ENCODE measurements around the gene SMPD1. TPM values are rescaled to one million over a fixed set of nuclear protein-coding genes. Genes with fewer than 3 reads are reported as not detected.

Gene SMPD1
- total RNA-seq = 24.2 TPM

DNA sequence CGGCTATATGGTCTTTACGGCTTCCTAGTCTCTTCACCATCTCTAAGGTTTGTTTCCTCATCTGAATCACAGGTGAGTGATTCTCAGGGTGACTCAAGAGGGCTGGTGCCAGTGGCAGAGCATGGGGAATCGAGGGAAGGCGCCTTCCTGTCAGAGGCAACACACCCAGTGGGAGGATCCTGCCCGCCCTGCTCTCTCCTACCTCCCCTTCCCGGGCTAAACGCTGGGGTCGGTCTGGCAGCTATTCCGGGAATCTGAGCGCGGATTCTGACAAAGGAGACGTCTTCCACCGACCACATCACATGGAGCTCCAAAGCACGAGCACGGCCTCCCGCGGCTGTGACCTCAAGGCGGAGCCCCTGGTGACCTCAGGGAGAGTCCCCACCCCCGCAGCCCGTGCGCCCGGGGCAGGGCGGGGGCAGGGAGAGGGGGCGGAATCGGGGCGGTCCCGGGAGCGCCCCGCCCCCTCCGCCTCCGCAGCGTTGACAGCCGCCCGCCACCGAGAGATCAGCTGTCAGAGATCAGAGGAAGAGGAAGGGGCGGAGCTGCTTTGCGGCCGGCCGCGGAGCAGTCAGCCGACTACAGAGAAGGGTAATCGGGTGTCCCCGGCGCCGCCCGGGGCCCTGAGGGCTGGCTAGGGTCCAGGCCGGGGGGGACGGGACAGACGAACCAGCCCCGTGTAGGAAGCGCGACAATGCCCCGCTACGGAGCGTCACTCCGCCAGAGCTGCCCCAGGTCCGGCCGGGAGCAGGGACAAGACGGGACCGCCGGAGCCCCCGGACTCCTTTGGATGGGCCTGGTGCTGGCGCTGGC, at the start of gene SMPD1:
Gene SMPD1, plus strand, starts transcription at position 570 of the 813 bp plus-strand sequence. Its CDS starts 125 bp downstream, at position 695.
- DNase-seq = peak; percentile 94

DNA sequence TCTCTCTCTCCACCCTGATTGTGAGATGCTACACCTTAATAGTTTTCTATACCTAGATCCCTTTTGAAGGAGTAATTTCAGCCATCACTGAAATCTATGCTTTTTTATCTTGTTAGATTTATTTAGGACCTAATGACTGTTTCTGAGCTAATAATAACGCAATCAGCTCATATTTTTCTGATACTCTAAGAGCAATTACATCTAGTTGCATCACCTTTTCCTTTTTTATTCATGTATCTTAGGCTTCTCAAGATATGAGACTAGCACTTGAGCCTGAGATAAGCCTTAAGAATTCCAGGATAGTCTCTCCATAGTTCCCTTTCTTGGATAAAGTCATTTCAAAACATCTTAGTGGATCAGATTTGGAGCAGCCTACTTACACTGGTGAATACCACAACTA, 44.9 kb upstream of the SMPD1 start:
- DNase-seq = no peak

DNA sequence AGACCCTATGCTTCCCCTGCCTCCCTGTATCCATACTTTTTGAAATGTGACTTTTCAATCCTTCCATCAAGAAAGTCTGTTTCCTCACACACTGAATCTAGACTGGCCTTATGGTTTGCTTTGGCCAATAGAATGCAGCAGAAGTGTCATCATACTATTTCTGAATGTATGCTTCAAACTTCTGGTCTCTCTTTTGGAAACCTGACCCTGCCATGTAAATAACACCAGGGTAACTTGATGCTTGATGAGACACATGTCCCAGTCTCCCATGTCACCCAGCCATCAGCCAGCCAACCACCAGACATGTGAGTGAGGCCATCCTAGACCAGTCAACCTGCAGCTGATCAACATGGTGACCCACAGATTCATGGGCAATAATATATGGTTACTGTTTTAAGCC, 40.2 kb upstream of the SMPD1 start:
- DNase-seq = no peak

DNA sequence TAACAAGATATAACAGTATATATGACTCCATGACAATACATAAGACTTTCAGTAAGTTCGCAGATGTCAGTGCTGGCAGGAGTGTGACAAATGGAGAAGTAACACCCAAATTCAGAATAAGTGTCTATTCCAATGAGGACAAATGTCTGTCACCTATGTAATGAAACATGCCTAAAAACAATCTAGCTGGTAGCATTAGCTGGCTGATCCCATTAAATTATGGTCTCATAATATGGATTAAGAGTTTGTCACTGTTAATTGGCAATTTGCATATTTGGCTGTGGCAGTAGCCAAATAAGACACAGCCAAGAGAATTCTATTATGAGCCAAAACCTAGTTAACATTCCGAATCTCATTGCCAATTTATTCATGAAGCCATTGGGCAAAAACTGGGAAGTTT, 39.8 kb upstream of the SMPD1 start:
- DNase-seq = no peak

DNA sequence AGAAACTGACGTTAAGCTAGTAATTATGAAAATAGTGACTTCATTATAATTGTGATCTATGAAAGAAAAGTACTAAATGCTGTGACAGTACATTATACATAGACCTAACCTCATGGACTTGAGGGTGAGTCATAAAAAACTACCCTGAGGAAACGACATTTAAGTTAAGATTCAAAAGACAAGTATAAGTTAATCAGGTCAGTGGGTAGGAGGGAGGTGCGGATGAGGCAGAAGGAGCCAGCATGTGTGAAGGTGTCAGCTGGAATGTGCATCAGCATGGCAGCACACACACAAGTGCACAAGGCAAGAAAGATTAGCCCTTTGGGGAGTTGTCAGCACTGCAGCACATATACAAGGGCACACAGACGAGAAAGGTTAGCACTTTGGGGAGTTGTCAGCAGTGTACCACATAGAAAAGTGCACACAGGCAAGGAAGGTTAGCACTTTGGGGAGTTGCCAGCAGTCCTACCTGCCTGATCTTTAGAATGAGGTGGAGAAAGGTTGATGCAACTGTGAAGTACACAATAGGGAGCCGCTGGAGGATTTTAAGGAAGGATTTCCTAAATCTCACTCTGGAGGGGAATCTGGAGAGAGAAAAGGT, 38.4 kb upstream of the SMPD1 start:
- DNase-seq = no peak

DNA sequence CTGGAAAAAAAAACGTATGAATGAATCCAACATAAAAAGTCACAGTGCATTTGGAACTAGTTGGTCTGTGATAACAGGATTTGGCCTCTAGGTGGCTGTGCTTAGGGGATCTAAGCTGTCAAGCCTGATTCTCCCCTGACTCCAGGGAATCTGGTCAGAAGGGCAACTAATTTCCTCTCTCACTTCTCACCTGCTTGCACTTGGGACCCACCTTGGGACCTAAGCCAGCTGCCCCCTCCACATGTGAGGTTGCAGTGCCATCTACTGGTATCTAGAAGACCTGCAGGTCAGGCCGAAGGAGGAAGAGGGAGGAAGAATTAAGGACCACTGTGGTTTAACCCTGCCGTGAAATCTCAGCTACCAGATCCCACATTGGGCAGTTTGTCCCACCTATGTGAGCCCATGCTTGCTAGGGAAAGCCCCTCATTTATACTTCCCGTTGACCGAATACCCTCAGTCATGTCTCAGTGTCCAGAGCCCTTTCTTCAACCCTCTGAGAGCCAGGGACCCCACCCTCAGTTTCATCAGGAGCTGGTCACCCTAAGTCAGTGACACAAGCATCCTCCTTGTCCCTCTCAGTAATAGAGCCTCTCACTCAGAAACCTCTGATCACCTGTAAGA, 36.8 kb upstream of the SMPD1 start:
- peak; percentile 70 for DNase-seq

DNA sequence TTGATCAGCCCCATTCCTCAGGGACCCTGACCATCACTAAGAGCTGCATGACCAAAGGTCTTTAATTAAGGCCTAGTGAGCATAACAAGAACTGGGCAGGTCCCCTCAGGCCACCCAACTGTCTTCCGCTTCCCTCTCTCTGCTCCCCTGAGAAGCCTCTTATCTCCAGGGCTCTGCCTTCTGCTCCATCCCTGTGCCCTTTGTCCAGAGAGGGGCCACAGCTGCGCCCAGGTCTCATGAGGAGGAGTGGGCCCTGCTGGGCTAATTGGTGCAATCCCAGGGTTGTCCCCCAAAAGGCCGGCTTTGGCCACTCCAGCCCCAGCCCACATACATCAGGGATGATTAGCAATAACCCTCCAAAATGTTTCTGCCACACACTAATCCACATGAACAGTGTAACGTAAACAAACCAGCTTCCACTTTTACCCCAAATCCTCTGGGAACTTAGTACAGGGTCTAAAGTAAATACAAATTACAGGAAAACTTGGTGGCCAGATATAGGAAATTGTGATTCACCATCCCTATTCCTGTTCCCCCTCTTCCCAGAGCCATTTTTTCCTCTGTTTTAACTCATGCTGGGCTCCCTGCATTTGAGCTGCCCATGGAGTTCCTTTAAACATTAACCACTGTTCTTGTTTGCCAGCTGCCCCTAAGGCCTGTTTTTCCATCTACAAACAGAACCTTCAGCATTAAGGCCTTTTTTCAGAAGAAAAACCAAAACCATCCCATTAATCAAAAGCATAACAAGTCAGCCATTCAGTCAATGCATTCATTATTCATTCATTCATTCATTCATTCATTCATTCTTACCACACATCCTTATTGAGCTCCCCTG, 35.4 kb upstream of the SMPD1 start:
- no peak for DNase-seq

DNA sequence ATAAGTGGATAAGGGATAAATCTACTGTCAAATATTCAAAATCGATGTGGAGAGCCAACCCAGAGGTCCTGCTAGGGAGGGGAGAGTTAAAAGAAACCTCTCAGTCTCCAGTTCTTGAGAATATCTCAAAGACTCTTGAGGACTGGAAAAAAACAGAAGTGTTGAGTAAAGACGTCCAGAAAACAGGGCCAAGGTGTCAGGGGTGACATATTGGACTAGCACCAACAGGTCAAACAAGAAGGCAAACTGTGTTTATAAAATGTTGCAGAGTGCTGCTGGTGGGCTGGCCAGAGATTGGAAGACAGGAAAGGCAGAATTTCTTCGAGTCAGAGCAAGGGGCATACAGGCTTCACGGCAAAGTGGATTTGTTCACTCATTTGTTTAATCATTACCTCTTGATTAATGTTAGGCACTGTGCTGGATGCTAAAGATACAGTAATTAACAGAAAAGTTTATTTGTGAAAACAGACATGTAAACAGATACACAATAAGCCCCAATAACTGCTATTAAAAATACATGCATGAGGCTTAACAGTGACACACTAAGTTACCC, 33.7 kb upstream of the SMPD1 start:
- no peak for DNase-seq

DNA sequence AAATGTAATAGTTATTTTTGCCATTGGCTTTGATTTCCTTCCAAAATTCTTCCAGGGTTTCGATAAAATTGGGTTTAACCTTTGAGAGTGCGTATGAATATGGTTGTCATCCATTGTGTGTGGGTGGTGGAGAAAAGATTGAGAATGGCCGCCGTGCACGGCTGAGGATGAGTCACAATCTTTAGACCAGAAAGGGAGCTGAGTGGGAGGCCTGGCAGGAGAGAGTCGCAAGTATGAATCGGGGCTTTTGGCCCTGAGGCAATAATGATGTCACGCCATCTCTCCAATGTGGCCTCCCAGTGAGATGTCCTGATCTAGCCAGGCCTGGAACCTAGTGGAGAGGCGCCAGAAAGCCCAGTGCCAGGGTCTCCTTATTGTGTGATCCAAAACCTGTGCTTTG, 33.1 kb upstream of the SMPD1 start:
- no peak for DNase-seq

DNA sequence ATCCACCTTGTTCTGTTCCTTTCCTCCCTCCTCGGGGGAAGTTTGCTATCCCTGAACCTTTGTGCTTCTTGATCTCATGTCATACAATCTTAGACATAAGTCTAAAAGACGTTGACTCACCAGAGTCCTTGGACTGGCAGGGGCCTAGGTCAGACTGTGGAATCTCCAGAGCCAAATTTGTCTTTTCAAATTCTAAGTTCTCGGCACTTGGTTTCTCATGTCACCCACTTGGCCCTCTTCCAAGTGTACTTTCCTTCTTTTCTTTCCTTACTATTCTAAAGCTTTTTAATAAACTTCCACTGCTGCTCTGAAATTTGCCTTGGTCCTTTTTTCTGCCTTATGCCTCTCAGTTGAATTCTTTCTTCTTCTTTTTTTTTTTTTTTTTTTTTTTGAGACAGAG, 30.1 kb upstream of the SMPD1 start:
- DNase-seq = no peak

DNA sequence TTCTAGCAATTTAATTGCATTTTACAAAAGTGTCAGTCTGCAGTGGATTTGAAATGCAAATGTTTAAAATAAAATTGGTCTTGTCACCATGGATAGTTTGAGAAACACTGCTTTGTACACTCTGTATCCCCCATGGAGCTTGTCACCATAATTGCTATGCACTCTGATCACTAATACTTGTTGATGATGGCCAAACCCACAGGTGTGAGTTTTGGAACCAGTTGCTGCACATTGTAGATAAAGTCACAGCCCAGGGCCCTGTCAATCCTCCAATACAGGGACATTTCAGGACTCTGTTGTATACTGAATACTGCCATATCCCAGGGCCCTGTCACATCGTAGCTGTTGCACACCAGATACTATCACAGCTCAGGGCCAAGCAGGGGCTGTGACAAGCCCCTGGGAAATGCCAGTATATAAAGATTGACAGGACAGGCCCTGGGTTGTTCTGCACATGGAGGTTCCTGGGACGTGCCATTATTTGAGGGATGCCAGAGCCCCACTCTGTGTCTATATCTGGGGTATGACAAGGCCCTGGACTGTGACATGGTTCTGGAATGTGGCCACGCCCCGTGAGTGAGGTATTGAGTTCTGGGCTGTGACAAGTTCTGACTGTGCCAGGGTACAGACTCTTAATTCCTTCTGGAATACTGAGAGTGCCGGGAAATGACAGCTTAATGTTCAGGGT, 27.9 kb upstream of the SMPD1 start:
- peak; percentile 72 for DNase-seq

DNA sequence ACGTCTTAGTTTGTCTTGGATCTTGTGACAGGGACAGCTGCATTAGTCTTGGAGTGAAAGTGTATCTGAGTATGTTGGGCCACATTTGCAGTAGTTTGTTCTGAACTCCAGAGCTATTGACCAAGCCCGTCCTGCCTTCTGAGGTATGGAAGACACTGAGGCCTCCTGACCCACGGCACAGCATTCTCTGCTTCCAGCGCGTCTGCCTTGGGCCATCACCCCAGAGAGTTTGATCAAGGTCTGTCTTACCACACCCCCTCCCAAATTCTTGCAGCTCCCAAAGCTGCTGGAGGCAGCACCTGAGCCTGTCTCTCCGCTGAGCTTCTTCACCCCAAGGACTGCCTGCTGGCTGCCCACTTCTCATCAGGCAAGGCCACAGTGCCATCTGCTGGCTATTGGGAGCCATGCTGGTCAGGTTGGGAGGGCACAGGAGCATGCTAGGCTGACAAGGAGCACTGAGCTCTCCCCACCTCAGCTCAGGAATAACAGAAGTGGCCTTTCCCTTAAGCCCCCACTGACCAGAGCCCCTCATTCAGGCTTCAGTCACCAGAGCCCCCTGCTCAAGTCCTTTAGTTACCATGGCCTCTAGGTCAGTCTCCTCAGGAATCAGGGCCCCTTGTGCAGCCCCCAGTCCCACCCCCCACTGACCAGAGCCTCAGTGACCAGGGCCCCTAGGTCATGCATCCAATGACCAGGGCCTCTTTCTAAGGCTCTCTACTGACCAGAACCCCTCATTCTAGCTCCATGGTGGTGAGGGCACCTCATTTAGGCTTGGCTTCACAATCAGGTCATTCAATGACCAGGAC, 27.2 kb upstream of the SMPD1 start:
- DNase-seq = peak; percentile 88

DNA sequence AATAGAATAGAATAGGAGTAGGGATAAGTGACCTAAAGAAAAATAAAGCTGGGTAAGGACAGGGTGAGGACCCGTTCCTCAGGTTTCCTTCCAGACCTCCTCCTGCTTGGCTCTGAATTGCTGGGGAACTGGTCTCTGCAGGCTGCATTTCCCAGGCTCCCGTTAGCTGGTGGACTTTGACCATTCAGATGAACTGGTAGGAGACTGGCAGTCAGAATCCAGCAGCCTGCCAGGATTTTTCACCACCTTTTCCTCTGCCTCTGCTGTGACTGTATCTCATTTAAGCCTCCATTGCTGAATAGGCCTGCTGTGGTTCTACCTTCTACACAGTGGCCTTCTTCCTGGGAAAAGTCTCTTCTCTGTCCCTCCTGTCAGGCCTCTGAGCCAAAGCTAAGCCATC, 24.6 kb upstream of the SMPD1 start:
- no peak for DNase-seq

DNA sequence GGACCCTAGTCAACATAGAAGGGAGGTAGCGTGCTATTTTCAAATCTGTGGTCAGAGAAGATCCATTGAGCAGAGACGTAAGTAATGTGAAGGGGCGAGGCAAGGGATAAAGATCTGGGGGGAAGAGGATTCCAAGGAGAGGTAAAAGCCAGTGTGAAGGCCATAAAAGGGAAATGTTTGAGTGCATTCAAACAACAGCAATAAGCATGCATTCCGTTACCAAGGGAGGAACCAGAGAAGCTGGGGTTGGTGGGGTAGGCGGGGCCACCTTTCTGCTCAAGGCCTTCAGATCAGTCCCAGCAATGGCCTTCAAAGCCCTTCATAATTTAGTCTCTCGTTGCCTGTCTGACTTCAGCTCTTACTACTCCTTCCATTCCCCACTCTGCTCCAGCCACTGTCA, 18.4 kb upstream of the SMPD1 start:
- no peak for DNase-seq

DNA sequence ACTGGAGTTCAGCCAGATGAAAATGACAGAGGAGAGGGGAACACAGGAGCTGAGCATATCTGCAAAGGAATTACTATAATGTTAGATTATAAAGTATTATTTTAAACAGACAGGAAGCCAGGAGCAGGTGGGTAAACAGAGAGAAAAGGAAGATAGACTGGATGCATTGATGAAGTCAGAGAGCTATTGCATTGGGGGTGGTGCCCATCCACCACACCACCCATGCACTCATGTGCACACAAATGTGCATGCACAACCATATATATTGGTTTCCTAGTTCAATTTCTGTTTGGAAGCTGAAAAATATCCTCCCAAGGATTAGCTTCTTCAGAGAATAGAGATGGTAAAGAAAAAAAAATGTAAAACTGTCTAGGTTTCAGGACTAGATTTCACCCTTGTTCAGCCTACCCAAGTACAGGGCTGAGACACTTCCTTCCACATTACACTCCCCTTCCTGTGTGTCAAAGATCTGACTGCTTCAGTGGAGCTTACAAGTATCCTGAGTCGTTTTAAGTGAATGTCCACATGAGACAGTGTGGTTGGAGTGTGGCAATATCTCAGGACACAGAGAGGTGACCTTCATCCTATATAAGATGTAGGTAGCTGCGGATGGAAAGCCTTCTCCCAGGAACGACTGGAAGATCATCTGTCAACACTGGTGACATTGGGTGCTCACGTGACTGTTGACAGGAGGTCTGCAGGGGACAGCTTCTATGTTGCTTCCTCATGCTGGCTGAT, 12.2 kb upstream of the SMPD1 start:
- no peak for DNase-seq

DNA sequence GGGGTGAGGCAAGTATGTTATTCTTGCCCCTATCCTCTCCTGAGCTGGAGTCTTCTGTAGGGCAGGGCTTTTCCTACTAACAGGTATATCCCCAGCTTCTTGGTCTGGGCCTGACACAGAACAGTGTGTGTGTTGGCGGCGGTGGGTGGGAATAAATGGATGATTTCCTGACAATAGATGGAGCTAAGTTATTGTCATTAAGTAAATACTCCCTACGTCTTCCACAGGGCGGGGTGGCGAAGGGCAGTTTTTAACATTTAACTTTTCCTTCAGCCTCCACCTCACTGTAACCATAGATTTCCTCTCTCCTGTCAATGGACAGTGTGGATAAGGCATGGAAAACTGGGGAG, 11.7 kb upstream of the SMPD1 start:
- DNase-seq = no peak

DNA sequence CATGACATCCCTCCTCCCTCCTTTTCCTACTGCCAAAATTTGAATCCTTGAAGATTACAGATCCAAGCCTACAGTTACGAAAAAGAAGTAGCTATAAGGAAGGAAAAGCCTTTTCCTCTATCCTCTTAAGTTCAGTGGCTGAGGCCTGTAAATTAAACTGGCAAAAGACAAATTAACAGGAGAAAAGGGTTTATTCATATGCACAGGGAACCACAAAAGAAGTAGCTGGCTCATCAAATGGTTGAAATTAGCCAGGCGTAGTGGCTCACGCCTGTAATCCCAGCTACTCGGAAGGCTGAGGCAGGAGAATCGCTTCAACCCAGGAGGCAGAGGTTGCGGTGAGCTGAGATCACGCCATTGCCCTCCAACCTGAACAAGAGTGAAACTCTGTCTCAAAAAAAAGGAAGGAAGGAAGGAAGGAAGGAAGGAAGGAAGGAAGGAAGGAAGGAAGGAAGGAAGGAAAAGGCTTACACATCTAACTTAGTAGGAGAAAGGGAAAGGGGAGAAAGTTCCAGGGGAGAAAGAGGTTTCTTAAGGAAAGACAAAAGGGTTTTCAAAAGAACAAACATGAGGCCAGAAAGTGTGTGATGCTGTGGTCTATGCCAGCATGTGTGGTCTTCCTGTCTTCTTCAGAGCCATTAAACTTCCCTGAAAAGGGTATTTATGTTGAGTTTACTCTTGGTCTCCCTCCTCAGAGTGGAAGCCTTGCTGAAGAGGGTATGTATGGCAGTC, 5.1 kb upstream of the SMPD1 start:
- no peak for DNase-seq

DNA sequence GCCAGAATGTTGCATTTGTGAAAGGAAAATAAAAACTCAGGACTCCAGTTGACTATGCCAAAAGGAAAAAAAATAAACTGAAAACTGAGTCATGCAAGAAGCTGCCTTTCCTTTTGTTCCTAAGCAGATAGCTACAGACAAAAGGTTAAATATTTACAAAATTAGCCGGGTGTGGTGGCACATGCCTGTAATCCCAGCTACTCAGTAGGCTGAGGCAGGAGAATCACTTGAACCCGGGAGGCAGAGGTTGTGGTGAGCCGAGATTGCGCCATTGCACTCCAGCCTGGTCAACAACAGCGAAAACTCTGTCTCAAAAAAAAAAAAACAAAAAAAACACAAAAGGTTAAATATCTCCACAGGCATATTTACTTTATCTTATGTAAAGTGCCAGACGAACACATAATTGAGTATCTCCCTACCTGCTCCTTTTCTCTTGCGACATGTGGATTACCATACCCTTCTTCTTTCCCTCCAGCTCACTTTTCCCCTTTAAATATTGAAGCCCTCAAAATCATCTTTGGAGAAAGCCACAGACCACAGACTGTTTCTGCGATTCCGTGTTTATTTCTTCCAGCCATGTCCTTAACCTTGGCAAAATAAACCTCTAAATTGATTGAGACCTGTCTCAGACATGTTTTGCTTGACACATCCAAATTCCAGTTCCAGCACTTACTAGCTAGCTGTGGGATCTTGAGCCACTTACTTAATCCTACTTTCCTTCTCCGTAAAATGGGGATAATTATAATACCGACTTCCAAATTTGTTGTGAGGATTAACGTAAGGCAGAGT, 2.3 kb upstream of the SMPD1 start:
- no peak for DNase-seq

DNA sequence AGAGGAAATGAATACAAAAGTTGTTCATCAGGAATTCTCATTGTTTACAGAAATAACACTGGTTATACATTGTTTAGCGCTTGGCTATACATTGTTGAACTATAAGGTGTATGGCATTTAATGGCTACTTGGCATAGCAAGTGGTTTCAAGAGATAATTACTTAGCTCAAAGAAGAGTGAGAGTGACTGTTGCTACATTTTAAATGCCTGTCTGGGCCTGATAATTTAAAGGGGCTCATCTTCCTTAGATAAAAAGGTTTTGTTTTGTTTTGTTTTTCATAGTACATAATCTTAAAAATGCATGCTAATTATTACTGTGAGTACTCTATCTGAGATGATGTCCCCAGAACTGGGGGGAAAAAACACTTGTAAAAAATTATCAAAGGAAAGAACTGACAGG, 1.5 kb upstream of the SMPD1 start:
- no peak for DNase-seq
